Prostate gland (tissue), 2 donors: ENCODE data around the gene ANGPTL4.

Source experiments
- POLR2A ChIP-seq: fragments of 450-650 bp; IDR thresholded peaks from one replicate; pipeline ENCODE4 v1.6.1; 2016; ENCODE audit warnings: antibody characterized with exemption, mild to moderate bottlenecking
- POLR2AphosphoS5 ChIP-seq: sonication (generic); formaldehyde crosslinking; IDR thresholded peaks from one replicate; pipeline ENCODE4 v1.6.1; 2017; ENCODE audit warnings: antibody characterized with exemption
- TF ChIP-seq, protein P1 (sequence below), 4 experiments: fragments of 200-600 bp in 2 of 4; fragments of 450-650 bp in 2 of 4; sonication (generic) in 2 of 4; IDR thresholded peaks; 1 replicate in 3 of 4; 2 replicates in 1 of 4; pipeline ENCODE4 v1.5.1; 2016 to 2019; ENCODE audit warnings: antibody characterized with exemption in 4 of 4, mild to moderate bottlenecking in 2 of 4, moderate library complexity in 2 of 4

DNA sequence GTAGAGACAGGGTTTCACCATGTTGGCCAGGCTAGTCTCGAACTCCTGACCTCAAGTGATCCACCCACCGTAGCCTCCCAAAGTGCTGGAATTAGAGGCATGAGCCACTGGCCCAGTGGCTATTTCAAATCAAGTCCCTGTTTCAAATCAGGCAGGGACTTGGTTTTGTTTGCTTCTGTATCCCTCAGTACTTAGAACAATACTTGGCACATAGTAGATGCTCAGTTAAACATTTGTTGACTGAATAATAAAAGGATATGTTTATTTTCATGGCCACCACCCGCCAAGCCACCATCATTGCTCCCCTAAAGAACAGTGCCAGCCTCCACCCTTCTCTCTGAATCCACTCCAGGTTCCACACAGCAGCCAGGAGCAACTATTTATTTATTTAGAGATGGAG is 38.5 kb upstream of the ANGPTL4 start:
- TF ChIP-seq, protein P1, sequence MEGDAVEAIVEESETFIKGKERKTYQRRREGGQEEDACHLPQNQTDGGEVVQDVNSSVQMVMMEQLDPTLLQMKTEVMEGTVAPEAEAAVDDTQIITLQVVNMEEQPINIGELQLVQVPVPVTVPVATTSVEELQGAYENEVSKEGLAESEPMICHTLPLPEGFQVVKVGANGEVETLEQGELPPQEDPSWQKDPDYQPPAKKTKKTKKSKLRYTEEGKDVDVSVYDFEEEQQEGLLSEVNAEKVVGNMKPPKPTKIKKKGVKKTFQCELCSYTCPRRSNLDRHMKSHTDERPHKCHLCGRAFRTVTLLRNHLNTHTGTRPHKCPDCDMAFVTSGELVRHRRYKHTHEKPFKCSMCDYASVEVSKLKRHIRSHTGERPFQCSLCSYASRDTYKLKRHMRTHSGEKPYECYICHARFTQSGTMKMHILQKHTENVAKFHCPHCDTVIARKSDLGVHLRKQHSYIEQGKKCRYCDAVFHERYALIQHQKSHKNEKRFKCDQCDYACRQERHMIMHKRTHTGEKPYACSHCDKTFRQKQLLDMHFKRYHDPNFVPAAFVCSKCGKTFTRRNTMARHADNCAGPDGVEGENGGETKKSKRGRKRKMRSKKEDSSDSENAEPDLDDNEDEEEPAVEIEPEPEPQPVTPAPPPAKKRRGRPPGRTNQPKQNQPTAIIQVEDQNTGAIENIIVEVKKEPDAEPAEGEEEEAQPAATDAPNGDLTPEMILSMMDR (IDR thresholded peaks at IDR 0.05), result no peak
- no peak for TF ChIP-seq POLR2A
- no peak for TF ChIP-seq POLR2AphosphoS5
